HG02798 (cell line): ENCODE results near the gene ATP6V0D1.
A peak's percentile ranks its signal among the peaks of the same experiment; 100 is the strongest.
"Not testable (repeated sequence)": the region's sequence is repeated elsewhere in the genome, so short reads cannot be mapped to it uniquely, and the experiment has no call there.

Experiments used
- ATAC-seq: cut with Tn5 transposase; IDR thresholded peaks from one replicate; pipeline ENCODE4 v1.9.1; 2021; ENCODE audit warnings: mild to moderate bottlenecking; ENCODE audit not compliant: unreplicated experiment, poor library complexity

Gene ATP6V0D1

DNA sequence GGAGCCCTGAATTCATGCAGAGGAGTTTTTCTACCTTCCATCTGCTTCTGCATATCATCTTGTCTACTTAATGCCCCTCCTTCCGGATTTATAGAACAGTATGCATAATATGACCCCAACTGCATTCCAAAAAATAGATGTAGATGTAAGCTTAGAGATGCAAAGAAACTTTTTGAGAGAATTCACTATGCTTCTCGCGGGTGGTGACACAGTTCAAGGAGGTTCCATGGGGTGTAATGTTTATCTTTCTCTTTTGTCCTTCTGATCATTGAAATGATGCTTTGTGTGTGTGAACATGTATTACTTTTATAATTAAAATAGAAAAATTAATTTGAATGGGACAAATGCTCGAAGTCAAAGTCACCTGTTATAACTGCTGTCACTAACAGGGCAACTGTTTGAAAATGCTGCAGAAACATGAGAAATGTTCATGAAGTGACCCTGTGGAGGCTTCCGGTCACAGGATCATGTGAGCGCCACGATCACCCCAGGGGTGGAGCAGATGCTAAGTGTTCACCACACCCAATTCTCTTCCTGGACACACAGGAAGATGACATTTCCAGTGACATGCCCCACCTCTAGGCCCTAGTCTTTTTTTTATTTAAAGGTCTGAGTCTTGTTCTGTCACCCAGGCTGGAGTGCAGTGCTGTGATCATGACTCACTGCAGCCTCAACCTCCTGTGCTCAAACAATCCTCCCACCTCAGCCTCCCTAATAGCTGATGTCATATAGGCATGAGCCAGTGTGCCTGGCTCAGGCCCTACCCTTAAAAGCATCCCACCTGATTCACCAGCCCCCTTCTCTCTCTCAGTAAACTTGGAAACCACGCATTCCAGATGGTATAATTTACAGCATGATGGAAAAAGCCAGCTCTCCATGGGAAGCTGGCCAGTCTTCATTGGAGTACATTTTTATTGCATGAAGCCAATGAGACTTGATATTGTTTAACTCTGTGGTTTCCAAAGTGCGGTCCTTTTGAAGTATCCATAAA, 23.4 kb upstream of the ATP6V0D1 start:
- ATAC-seq: no peak

DNA sequence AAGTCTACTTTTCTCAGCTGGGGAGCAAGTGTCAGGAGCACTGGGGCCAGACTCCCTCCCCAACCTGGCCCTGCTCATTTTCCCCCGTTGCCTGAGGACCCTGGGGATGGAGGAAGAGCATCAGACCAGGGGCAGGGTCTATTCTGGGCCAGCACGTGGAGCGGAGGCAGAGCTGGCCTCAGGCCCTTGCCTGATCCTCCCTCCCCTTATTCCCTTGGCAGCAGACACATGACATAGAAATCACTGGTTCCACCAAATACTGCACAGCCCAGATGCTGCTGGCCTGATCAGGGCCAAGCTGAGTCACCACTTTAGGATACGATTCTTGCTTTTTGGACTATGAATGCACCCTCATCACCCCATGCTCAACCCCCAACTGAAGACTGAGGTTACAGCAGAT, 18.1 kb upstream of the ATP6V0D1 start:
- no peak for ATAC-seq

DNA sequence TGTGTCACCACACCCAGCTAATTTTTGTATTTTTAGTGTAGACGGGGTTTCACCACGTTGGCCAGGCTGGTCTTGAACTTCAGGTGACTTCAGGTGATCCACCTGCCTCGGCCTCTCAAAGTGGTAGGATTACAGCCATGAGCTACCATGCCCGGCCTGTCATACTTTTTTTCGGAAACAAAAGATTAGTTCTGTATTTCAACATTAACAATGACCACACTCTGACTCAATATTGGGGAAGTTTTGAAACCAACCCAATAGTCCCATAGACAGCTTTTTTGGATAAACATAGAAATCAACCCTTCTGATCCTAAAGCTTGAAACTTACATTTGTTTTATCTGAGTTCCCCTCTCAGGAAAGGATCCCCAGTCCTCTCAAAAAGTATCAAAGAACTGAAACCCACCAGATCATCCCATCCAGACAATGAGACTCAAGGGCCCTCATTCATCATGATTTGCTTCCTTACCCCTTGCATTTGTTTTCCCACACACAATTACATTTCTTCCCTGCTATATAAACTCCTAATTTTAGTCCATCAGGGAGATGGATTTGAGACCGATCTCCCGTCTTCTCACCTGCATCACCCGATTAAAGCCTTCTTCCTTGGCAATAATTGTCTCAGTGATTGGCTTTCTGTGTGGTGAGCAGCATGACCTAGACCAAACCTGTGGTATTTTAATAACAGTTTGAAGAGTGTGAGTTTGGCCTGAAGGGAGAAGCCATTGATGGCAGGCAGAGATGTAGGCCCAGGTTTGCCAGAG, 9.6 kb upstream of the ATP6V0D1 start:
- no peak for ATAC-seq

DNA sequence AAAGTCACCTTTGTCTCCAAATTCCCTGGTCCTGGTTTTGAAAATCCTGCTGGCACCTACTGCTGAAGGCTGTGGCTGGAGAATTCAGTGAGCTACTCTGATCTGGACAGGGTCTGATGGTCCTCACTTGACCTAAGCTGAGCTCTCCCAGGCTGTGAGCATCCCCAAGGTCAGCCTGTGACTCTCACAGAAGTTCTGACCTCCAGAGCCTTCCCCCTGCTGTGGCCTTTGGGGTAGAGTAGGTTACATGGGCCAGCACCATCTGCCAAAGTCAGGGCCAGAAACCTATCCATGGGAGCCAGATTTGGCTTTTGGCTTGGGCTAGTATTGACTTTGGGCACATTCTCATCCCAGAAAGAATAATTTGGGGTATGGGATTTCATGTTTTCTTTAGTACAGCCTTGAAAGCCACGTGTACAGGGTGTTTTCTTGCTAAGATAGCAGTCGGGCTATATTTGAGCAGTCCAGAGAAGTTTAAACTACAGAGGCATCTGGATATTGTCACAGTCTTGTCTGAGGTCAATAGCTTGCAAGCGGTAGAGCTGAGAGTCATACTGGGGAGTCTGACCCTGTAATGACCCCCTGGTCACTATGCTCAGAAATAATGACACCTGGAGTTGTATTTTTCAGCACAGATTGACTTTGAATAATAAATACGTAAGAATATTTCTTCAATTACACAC, 8.6 kb upstream of the ATP6V0D1 start:
- no peak for ATAC-seq

DNA sequence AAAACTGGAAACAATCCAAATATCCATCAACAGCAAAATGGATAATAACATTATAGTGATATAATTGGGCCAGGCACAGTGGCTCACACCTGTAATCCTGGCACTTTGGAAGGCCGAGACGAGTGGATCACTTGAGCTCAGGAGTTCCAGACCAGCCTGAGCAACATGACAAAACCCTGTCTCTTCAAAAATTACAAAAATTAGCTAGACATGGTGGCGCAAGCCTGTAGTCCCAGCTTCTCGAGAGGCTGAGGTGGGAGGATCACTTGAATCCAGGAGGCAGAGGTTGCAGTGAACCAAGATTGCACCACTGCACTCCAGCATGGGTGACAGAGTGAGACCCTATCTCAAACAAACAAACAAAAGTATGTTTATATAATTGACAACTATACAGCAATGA, 6.6 kb upstream of the ATP6V0D1 start:
- not testable (repeated sequence) for ATAC-seq

DNA sequence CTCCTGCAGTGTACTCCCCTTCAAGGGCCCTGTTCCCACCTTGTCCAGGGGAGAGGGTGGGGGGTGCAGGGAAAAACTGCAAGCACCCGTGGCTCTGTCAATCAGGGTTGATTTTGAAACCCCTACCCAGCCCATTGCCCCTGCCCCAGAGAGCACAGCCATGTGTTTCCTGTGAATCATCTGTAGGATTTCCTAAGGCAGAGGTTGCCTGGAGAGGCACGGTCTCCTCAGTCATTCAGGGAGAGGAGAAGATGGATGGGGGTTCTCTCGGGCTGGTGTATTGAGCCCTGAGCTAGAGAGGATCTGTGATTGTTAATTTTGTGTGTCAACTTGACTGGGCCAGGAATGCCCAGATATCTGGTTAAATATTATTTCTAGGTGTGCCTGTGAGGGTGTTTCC, 5.8 kb upstream of the ATP6V0D1 start:
- ATAC-seq: no peak

DNA sequence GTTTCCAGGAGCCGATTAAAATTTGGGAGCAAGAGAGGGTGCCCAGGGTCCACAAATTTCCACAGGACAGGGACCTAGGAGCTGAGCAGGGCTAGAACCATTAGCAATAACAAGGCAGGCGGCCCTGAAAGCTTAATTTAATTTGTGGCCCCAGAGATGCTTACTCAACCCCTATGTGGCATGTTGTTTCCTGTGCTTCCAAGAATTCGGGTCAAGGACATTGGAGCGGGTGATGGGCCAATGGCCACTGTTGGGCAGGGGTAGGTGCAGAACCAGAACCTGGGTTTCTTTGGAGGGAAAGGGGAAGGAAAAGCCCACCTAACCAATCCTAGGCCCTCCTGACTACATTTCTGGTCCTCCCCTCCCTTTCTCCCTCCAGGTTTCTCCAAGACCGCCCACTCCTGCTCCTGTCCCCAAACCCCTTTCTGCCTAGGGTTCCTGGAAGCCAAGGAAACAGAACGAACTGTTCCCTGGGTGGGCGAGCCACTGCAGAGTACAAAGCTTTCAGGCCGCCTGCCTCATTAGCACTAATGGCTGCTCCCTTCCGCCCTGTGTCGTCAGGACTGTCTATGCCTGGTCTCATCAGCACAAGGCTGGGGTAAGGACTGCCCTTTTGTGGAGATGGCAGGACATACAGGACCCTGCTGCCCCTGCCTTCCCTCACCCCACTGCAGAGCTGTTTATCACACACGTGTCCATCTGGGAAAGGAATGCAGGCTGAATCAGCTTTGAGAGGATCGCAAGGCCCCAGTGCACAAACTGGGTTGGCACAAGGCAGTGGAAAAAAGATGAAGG, 3.0 kb upstream of the ATP6V0D1 start:
- no peak for ATAC-seq

DNA sequence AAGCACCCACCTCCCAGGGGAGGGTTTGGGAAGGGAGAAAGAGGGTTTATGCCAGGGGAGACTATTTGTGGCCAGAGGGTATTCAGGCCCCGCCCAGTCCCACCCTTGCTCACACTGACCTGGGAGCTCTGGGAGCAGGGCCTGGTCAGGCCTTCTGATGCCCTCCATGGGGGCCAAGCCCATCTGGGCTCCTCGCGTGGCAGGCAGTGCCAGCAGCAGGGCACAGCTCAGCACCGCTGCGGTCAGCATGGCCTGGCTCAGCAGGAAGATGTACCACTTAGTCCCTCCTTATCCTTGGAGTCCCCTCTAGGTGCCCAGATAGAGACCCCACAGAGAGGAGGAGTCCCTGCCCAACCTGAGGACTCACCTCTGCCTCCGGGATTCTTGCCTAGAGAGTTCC, 2.2 kb upstream of the ATP6V0D1 start, which contains the start of gene AGRP:
TSS of gene AGRP (minus strand) at position 398 of the 400 bp plus-strand sequence. CDS start at position 249, 149 bp downstream.
- no peak for ATAC-seq

DNA sequence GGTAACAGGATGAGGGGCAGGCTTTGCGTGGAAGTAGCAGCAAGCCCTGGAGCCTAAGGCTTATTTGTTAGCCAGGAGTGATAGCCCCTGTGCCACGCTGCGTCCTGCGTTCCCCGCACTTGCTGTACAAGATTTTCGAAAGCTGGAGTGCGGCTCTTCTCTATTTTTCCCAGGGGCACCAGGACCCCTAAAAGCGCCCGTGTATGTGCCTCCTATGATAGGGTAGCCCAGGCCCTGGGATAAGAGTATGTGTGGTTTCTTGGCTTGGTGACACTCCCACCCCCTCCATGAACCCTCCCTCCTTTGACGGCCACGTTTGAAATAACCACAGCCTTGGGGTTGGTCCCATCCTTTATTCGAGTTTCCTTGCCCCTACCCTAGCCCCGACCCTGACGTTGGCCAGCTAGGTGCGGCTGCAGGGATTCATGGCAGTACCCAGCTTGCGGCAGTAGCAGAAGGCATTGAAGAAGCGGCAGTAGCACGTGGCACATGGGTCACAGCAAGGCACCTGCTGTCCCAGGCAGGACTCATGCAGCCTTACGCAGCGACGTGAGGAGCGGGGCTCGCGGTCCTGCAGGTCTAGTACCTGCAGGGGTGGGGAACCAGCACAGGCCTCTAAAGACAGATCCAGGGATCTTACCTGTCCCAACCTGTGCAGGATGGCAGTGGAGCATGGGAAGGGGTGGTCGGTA, 1.4 kb upstream of the ATP6V0D1 start:
- ATAC-seq: no peak

DNA sequence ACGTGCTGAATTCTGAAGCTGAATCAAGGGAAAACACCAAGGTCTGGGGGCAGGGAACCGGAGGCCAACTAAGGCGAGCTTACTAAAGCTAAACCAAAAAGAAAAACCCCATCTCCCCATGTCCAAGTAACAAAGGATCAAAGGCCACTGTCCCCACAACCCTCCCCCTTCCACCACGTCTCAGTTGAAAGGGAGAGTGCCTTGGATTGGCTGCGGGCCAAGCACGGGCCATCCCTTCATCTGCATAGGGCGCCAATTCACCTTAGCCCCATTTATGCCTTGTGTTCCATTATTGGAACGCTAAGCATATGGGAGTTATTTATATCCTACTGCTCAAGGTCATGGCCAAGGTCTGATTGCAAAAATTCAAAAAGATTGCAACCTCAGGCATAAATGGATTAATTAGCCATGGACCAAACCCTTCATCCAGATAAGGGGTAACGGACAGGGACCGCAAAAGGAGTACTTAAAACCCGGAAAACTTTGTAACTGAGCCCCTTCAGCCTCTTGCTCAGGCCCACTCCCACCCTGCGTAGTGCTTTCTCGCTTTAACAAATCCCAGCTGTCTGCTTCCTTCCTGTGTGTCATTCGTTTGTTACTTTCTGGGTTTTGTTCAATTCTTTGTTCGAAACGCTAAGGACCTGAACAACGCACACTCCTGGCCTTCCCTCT, 740 bp upstream of the ATP6V0D1 start:
- ATAC-seq: peak; percentile 0

DNA sequence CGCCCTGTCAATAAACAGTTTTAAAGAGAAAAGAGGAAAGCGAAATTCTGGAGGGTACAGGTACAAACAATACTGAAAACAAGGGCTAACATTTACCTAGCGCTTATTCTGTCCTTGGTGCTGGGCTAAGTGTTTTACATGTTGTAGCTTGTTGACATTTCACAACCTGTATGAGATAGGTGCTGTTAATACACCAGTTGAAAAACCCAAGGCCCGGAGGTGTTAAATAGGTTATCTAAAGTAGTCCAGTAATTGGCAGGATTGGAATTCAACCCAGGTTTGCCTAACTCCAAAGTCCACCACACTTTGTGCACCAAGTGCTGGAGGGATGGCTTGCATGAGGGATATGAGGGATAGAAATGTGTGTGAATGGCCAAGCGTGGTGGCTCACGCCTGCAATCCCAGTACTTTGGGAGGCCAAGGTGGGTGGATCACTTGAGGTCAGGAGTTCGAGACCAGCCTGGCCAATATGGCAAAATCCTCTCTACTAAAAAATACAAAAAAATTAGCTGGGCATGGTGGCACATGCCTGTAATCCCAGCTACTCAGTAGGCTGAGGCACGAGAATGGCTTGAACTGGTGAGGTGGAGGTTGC, 2.9 kb downstream of the ATP6V0D1 start:
- no peak for ATAC-seq

DNA sequence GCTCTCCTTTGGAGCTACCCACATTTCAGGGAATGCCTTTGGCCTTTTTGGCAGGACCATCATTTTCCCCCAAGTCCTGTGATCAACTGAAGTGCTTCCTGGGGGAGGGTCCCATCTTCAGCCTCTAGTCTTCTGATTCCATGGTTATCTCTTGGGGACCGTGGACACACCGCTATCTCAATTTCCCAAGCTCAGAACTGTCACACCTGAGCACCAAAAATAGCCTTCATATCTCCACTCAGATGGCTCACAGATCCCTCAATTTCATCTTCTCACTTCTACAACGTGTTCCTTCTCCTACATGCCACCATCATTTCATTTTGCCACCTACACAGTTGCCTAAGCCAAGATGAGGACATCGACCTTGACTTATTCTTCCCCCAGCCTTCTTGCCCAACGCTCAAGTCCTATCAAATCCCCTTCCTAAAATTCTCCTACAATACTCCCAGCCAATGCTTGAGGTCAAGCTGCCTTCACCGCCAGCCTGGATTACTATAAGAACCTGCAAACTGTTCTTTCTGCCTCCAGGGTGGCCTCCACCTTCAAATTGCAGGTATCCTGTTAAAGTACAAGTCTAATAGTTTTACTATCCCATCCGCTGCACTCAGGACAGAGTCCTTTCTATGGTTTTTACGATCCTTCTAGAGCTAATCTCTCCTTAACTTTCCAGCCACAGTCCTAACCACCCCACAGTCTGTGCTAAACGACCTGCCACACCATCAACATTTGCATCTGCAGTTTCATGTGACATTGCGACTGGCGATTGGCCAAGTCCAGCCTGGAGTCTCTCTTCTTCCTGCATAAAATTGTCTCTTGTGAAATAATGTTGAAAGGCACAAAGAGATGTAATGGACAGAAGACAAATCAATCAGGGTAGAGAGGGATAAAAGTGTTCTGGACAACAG, 6.2 kb downstream of the ATP6V0D1 start:
- no peak for ATAC-seq

DNA sequence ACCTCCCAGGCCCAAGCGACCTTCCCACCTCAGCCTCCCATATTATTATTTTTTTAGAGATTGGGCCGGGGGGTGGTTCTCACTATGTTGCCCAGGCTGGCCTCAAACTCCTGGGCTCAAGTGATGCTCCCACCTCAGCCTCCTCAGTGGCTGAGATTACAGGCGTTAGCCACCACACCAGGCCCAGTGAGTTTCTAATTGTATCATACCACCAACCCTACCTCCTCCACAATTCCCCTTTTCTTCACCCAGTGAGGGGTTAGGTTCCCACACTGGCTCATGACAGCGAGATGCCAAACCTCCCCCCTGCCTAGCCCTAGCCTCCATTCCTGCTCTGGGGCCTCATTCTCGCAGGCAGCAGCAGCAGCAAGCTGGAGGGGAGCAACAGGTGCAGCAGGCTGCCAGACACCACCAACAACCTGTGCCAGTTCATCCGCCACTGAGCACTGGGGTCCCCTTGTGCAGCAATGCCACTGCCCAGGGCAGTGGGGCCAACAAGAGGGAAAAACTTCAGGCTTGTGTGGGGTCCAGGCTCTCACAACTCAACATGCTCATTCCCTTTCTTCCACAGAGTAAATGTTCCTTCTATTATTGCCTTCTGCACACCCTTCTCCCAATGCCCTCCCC, 9.1 kb downstream of the ATP6V0D1 start:
- ATAC-seq: no peak

DNA sequence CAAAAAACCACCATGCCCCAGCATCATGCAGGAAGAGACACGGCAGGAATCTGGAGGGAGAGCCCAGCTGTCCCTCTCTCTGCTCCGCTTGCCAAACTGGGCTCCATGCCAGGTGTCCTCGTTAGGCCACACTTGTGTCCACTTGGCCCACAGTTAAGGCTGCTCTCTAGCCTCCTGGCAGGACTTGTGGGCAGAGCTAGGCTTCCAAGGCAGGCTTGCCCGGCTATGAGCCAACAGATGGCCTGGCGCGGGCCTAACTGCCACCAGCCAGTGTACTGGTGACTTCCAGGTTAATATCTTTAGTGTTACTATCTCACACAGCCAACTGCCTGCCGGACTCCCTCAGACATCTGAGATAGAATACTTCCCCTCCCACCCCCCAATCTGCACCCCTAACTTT, 10.6 kb downstream of the ATP6V0D1 start:
- no peak for ATAC-seq

DNA sequence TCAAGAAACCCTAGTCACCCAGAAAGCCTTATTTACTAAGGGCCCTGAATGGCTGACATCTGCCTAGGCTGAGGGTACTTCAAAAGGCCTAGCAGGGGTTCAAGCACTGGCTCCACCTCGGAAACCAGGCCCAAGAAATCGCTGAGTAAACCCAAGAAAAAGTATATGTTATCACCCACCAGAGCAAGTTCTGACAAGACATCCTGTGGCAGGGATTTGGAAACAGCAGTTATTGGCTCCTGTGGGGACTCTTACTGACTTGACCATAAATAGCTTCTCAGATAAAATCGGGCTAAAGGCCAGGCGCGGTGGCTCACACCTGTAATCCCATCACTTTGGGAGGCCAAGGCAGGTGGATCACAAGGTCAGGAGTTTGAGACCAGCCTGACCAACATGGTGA, 12.2 kb downstream of the ATP6V0D1 start:
- ATAC-seq: no peak

DNA sequence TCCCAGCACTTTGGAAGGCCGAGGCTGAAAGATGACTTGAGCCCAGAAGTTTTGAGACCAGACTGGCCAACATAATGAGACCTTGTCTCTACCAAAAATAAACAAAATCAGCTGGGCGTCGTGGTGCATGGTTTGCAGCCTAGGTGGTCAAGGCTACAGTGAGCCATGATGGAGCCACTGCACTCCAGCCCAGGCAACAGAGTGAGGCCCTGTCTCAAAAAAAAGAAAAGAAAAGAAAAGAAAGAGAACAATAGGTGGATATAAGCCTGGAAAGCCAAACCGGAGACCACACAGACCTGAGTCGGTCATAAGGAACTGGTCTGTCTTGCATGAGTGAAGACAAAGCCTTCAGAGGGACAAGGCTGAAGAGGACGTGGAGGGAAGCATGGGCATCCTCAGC, 14.4 kb downstream of the ATP6V0D1 start:
- ATAC-seq: no peak

DNA sequence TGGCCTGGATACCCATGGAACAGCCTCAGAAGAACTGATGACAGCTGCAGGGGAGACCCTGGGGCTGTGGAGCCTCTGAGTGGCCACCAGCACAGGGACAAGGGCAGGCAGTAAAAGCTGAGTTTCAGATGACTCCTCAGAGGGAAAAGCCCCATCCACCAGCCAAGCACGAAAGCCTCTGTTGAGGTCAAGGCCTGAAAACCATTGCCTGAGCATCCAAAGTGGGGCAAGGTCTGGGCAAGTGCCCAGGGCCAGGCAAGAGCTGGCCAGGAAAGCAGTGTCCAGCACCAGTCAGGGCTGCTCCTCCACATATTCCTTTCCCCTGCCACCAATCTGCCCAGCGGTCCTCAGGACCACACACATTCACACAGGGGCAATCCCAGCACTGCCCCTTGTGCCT, 16.4 kb downstream of the ATP6V0D1 start:
- no peak for ATAC-seq
